Ectodermal cell (in vitro differentiated cells): ENCODE data around the gene RNF213.
"Not testable (repeated sequence)": the region's sequence is repeated elsewhere in the genome, so short reads cannot be mapped to it uniquely, and the experiment has no call there.

Experiments used
- H3K27ac ChIP-seq: 2 replicates; pipeline ENCODE4 v1.7.0; 2013; ENCODE audit warnings: mild to moderate bottlenecking, low read depth, low read length; ENCODE audit not compliant: insufficient read depth, poor library complexity, severe bottlenecking
- H3K27me3 ChIP-seq: 2 replicates; pipeline ENCODE4 v1.7.0; 2013; ENCODE audit warnings: mild to moderate bottlenecking, low read length; ENCODE audit not compliant: insufficient read depth, control insufficient read depth, poor library complexity, severe bottlenecking
- H3K36me3 ChIP-seq: one replicate; pipeline ENCODE4 v1.7.0; 2013; ENCODE audit warnings: low read length; ENCODE audit not compliant: control insufficient read depth, insufficient read depth
- H3K4me1 ChIP-seq: one replicate; pipeline ENCODE4 v1.7.0; 2013; ENCODE audit warnings: low read length; ENCODE audit not compliant: control insufficient read depth, insufficient read depth
- H3K4me3 ChIP-seq: 2 replicates; pipeline ENCODE4 v1.7.0; 2013; ENCODE audit warnings: low read depth, low read length, control low read depth; ENCODE audit not compliant: insufficient read depth
- H3K9me3 ChIP-seq: 2 replicates; pipeline ENCODE4 v1.7.0; 2013; ENCODE audit warnings: mild to moderate bottlenecking, low read length, moderate library complexity; ENCODE audit not compliant: control insufficient read depth
- WGBS, 2 experiments: methylation state at CpG; one replicate each; pipeline ENCODE4 v1.1.7; 2013; ENCODE audit warnings: missing lambda C conversion rate in 2 of 2; 5-methylcytosine and 5-hydroxymethylcytosine counted together

RNF213 gene

GRCh38 chr17:80307994-80308691, 47.5 kb downstream of the RNF213 start:
- Histone ChIP-seq H3K4me1 (no peaks in the 10 kb centered on the region), H3K4me3 (no peak overlapping the region), H3K36me3 (peaks cover 8% of the 10 kb centered on the region), H3K9me3 (peaks cover 2% of the 10 kb centered on the region), H3K27me3 (no peaks in the 10 kb centered on the region), H3K27ac (no peak overlapping the region)
- 92% methylated on average over 12 of the region's 12 CpGs for WGBS, 2 experiments

- WGBS, 2 experiments, result 89 to 90% methylated on average over 16 of the region's 16 CpGs
Measured at GRCh38 chr17:80308692-80309517, 48.3 kb downstream of the RNF213 start.

DNA sequence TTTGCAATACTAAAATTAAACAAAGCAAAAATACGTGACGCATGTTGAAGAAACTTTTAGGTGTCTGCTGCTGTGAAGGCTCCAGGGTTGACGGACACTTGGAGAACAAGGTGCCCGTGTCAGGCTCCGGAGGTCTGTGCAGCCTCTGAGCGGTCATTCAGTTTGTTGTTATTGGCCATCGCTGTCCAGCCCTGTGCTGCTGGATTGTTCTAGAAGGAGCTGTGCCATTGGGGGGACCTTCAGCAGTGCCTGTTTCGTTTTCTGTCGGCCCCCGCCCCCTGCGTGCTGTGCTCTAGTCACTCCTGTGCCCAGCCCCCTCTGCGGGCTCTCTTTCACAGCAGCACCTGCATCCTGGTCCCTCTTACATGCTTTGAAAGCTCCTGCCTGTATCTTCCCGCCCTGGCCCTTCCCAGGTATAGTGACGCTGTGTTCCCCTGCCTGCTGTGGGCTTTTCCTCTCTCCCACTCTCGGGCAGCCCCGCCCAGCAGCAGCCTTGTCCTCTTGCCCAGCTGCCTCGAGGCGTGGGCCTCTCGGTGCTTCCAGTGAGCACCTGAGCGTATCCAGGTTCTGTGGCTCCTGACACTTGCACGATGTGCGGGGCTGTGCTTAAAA, 50.7 kb downstream of the RNF213 start:
- no peaks in the 10 kb centered on the region for H3K4me1 ChIP-seq
- no peak overlapping the region for H3K27ac ChIP-seq
- H3K4me3 ChIP-seq, result no peak overlapping the region
- H3K9me3 ChIP-seq, result no peaks in the 10 kb centered on the region
- no peaks in the 10 kb centered on the region for H3K27me3 ChIP-seq
- no peaks in the 10 kb centered on the region for H3K36me3 ChIP-seq
- WGBS, 2 experiments, result 94% methylated on average over 22 of the region's 22 CpGs

More at GRCh38 chr17:80308692-80309517, 48.3 kb downstream of the RNF213 start:
- Histone ChIP-seq H3K4me1 (no peaks in the 10 kb centered on the region), H3K4me3 (no peak overlapping the region), H3K36me3 (peaks cover 5% of the 10 kb centered on the region), H3K9me3 (peaks cover 2% of the 10 kb centered on the region), H3K27me3 (no peaks in the 10 kb centered on the region), H3K27ac (no peak overlapping the region)

DNA sequence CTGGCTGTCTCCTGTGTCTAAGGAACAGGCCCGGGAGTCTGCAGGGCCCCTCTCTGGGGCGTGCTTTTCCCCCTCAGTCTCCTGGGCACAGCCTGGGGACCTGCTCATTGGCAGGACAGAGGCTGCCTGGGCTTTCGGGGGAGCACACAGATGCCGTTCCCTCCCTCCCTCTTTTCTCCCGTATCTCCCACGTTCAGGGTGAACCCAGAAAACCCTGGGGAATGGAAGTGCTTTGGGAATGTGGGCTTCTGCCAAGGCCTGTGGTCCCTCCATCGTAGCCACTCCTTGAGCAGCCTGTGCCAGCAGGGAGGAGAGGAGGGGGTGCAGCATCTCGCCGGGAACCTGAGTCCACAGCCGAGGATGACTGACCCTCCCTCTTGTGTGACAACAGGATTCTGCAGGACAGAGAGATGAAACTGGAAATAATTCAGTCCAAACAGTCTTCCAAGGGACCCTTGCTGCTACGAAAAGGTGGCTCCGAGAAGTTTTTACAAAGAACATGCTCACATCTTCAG, 52.0 kb downstream of the RNF213 start:
- no peaks in the 10 kb centered on the region for H3K27me3 ChIP-seq
- no peaks in the 10 kb centered on the region for H3K9me3 ChIP-seq
- H3K36me3 ChIP-seq, result no peaks in the 10 kb centered on the region
- no peaks in the 10 kb centered on the region for H3K4me1 ChIP-seq
- H3K4me3 ChIP-seq, result no peak overlapping the region
- WGBS, 2 experiments, result 92 to 94% methylated on average over 12 of the region's 12 CpGs
- H3K27ac ChIP-seq, result no peak overlapping the region

DNA sequence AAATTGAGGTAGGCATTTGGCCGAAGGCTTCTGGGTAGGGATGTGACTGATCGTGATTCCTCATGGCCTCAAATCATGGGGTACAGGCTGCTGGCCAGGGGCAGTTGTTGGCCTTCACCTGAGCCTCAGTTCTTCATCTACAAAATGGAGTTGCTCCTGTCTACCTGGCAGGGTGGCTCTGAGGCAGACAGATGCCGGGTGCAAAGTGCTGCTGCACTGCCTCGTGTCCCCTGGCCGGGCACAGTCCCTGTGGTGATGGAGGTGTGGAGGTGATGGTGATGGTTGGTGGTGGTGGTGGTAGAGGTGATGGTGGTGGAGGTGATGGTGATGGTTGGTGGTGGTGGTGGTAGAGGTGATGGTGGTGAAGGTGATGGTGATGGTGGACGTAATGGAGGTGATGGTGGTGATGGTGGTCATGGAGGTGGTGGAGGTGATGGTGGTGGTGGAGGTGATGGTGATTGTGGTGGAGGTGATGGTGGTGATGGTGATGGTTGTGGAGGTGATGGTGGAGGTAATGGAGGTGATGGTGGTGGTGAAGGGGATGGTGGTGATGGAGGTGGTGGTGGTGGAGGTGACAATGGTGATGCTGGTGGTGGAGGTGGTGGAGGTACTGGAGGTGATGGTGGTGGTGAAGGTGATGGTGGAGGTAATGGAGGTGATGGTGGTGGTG, 52.6 kb downstream of the RNF213 start:
- Histone ChIP-seq H3K4me3 (no peak overlapping the region), H3K9me3 (no peaks in the 10 kb centered on the region), H3K27ac (no peak overlapping the region), H3K4me1 (no peaks in the 10 kb centered on the region), H3K27me3 (no peaks in the 10 kb centered on the region), H3K36me3 (no peaks in the 10 kb centered on the region)
- WGBS, 2 experiments, result 95 to 96% methylated on average over 6 of the region's 6 CpGs

DNA sequence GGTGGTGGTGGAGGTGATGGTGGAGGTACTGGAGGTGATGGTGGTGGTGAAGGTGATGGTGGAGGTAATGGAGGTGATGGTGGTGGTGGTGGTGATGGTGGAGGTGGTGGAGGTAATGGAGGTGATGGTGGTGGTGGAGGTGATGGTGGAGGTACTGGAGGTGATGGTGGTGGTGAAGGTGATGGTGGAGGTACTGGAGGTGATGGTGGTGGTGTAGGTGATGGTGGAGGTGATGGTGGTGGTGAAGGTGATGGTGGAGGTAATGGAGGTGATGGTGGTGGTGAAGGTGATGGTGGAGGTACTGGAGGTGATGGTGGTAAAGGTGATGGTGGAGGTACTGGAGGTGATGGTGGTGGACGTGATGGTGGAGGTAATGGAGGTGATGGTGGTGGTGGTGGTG, 53.3 kb downstream of the RNF213 start:
- not testable (repeated sequence) for H3K27ac ChIP-seq, H3K4me1 ChIP-seq, H3K36me3 ChIP-seq, H3K27me3 ChIP-seq, H3K9me3 ChIP-seq, H3K4me3 ChIP-seq
- WGBS, 2 experiments, result no CpG with 5 or more reads among the region's 1 CpG

- H3K9me3 ChIP-seq, result no peaks in the 10 kb centered on the region
- 87 to 100% methylated on average over 1 of the region's 2 CpGs for WGBS, 2 experiments
- H3K4me3 ChIP-seq, result no peak overlapping the region
- no peak overlapping the region for H3K27ac ChIP-seq
- no peaks in the 10 kb centered on the region for H3K4me1 ChIP-seq
- H3K27me3 ChIP-seq, result no peaks in the 10 kb centered on the region
- no peaks in the 10 kb centered on the region for H3K36me3 ChIP-seq
Measured at GRCh38 chr17:80315517-80316182, 55.0 kb downstream of the RNF213 start.

GRCh38 chr17:80316431-80316830, 55.8 kb downstream of the RNF213 start:
- Histone ChIP-seq H3K9me3 (no peaks in the 10 kb centered on the region), H3K4me3 (no peak overlapping the region), H3K27me3 (no peaks in the 10 kb centered on the region), H3K4me1 (no peaks in the 10 kb centered on the region), H3K27ac (no peak overlapping the region), H3K36me3 (no peaks in the 10 kb centered on the region)
- WGBS, 2 experiments, result 89% methylated on average over 10 of the region's 10 CpGs

DNA sequence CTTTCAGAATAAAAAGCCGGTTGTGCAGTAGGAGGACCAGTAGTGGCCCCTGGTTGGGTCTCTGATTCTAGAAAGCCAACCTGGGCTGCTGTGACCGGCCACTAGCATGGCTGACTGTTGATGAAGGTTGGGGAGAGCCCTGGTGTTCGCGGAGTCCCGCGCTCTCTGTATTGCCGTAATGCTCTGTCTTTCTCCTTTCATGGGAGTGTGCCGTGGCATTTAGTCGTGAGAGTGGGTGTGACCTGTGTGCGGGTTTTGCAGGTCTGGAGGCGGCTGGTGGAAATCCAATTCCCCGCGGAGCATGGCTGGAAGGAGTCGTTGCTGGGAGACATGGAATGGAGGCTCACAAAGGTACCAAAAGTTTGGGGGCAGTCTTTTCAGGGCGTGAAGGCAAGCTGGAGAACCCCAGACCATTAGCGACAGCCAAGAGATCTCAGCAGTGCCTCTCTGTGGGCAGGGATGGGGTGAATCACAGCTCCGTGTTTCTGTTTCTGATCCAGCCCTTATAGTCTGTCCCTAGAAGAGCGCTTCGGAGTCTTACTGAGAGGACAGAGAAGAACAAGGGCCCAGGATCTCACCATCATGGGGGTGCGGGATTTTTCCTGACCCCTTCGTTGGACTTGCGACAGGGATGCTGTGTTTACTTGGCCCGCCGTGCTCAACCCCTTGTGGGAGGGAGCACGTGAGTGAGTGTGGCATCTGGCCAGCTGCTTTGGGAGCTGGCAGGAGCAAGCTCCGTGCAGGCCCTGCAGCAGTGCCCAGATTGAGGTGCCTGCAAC, 56.5 kb downstream of the RNF213 start:
- Histone ChIP-seq H3K27me3 (no peaks in the 10 kb centered on the region), H3K36me3 (no peaks in the 10 kb centered on the region), H3K4me3 (no peak overlapping the region), H3K9me3 (no peaks in the 10 kb centered on the region), H3K27ac (no peak overlapping the region), H3K4me1 (no peaks in the 10 kb centered on the region)
- WGBS, 2 experiments, result 95 to 96% methylated on average over 26 of the region's 26 CpGs
